ENCODE measurements around the gene MYL6B.

MYL6B gene

DNA sequence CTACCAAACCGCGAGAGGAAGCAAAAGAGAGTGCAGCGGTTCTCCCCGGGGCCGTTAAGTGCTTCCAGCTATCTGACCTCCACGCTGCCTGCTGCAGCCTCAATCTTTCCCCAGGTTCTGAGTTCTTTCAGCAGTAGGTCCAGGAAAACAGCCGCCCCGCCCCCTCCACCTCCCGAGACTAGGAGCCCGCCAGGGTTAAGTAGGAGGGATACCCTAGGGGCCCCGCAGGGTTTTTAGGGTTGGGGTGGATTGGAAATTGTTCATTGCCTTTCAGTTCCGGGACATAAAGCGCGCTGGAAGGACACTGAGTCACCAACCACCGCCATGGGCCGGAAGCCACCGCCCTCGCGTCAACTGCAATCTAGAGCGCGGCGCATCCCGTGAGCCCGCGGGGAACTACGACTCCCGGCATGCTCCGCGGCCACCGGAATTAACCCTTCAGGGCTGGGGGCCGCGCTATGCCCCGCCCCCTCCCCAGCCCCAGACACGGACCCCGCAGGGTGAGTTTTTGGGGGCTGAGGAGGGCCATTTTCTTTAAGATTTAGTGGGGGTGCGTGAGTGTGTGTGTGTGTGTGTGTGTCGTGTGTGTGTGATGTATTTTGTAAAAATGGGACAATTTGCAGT is at the start of gene MYL6B:
TSS of gene MYL6B (plus strand) at position 456 of the 624 bp plus-strand sequence. CDS start 1,332 bp downstream, outside the sequence.
- no peak for TF ChIP-seq ZFX (IDR thresholded peaks at IDR 0.05; ENCODE audit: borderline replicate concordance)
- TF ChIP-seq, protein P1, sequence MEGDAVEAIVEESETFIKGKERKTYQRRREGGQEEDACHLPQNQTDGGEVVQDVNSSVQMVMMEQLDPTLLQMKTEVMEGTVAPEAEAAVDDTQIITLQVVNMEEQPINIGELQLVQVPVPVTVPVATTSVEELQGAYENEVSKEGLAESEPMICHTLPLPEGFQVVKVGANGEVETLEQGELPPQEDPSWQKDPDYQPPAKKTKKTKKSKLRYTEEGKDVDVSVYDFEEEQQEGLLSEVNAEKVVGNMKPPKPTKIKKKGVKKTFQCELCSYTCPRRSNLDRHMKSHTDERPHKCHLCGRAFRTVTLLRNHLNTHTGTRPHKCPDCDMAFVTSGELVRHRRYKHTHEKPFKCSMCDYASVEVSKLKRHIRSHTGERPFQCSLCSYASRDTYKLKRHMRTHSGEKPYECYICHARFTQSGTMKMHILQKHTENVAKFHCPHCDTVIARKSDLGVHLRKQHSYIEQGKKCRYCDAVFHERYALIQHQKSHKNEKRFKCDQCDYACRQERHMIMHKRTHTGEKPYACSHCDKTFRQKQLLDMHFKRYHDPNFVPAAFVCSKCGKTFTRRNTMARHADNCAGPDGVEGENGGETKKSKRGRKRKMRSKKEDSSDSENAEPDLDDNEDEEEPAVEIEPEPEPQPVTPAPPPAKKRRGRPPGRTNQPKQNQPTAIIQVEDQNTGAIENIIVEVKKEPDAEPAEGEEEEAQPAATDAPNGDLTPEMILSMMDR (IDR thresholded peaks at IDR 0.05): no peak
- H3K27ac ChIP-seq: peak within 1 kb of the TSS; percentile 99

DNA sequence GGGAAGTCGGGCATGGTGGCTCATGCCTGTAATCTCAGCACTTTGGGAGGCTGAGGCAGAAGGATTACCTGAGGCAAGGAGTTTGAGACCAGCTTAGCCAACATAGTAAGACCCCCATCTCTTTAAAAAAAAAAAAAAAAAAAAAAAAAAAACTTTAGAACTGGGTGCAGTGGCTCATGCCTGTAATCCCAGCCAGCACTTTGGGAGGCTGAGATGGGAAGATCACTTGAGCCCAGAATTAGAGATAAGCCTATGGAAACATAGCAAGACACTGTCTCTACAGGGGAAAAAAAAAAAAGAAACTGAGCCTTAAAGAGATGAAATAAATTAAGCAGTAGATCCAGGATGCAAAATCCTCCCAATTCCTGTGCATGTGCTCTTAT is 49.7 kb upstream of the MYL6B start:
- H3K27ac ChIP-seq: peak overlapping the region; percentile 92
- TF ChIP-seq, protein P1 (IDR thresholded peaks at IDR 0.05): no peak
- no peak for TF ChIP-seq ZFX (IDR thresholded peaks at IDR 0.05; ENCODE audit: borderline replicate concordance)

DNA sequence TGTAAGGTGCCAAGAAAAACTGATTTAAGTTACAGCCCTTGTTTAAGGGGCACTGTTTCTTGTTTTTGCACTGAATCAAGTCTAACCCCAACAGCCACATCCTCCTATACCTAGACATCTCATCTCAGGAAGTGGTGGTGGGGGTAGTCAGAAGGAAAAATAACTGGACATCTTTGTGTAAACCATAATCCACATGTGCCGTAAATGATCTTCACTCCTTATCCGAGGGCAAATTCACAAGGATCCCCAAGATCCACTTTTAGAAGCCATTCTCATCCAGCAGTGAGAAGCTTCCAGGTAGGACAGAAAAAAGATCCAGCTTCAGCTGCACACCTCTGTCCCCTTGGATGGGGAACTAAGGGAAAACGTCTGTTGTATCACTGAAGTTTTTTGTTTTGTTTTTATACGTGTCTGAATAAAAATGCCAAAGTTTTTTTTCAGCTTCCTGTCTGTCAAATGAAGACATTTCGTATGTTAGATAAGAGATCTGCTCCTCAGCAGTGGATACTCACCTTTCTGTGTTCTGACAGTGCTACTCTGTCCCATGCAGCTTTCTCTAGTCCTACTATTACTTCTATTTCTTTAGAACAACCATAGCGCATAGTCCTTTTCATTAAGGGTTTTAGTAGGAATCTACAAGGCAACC is 49.2 kb upstream of the MYL6B start:
- TF ChIP-seq, protein P1 (IDR thresholded peaks at IDR 0.05): no peak
- TF ChIP-seq ZFX (IDR thresholded peaks at IDR 0.05; ENCODE audit: borderline replicate concordance): no peak
- H3K27ac ChIP-seq: peak overlapping the region; percentile 92

DNA sequence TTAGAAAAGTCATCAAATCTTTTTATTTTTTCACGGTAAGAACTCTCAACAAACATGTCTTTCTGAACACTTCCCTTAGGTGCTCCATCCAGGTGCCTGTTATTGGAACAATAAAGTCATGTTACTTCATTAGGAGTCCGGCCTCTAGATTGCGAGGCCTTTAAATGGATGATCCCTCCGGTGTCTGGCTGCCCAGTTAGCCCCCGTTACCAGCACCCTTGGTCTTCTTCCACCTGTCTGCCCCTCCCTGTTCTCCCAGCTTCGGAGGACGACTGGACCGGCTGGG is 48.6 kb upstream of the MYL6B start:
- H3K27ac ChIP-seq: peak overlapping the region; percentile 92
- TF ChIP-seq, protein P1 (IDR thresholded peaks at IDR 0.05): no peak
- TF ChIP-seq ZFX (IDR thresholded peaks at IDR 0.05; ENCODE audit: borderline replicate concordance): no peak

DNA sequence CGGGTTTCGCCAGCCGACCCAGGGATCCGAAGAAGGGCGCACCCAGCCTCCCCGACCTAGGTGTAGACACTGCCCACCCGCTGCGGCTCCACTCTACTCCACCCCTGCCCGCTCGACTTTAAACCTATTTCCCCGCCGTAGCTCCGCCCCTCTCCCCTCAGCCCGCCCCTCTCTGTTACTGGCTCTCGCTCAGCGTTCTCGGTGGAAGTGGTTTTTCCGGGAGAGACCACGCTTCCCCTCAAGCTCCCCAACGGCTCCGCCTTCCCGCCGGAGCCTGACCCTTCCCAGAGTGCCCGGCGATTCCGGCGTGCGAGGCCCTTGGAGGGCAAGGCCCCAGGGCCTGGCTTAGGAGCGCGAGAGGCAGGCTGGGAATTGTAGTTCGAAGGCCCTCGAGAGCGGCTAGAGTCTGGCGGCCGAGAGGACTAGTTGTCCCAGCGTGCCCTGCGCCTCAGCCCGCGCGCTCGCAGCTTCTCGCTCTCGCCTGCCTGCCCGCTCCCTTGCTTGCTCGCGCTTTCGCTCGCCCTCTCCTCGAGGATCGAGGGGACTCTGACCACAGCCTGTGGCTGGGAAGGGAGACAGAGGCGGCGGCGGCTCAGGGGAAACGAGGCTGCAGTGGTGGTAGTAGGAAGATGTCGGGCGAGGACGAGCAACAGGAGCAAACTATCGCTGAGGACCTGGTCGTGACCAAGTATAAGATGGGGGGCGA is 48.1 kb upstream of the MYL6B start, which contains the start of gene PA2G4:
TSS of gene PA2G4 (plus strand) at position 451 of the 706 bp plus-strand sequence. CDS start at position 630, 179 bp downstream.
- peak within 1 kb of the TSS; percentile 92 for H3K27ac ChIP-seq

DNA sequence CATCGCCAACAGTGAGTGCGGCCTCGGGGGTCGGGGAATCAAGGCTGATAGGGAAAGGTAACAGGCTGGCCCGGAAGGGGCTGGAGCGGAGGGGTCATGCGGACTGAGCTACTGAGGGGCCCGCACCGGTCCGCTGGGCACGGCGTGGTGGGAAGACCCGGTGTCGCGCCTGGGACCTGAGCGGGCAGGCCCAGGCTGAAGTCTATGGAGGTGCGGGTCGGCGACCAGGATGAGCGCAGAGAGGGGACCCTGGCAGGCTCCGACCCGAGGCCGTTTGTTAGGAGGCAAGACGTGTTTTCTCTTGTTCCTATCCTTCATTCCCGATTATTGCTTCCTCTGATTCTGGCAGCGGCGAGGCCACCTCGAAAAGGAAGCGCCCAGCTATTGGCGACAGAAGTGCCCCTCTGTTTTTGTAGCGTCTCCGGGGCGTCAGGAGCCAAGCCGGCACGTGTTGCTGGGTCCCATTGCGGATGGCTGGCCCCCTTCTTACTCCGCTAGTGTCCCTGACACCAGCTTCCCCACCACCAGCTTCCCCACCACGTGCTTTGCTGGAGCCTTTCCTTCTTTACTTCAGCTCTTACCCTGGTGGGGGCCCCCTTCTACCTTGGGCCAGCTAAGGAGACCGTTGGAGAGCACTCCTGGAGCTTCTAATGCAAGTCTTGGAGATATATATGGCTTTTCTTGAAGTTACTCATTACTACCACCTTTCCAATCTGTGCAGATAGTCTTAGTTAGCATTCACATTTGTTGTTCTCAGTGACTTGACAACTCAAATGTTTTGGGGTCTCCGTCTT is 47.4 kb upstream of the MYL6B start:
- no peak for TF ChIP-seq ZFX (IDR thresholded peaks at IDR 0.05; ENCODE audit: borderline replicate concordance)
- TF ChIP-seq, protein P1 (IDR thresholded peaks at IDR 0.05): peak; percentile 25; the same call in 1 of the 2 replicates
- peak overlapping the region; percentile 92 for H3K27ac ChIP-seq

More for the DNA sequence above, 48.1 kb upstream of the MYL6B start, which contains the start of gene PA2G4:
- TF ChIP-seq, protein P1 (IDR thresholded peaks at IDR 0.05): no peak
- no peak for TF ChIP-seq ZFX (IDR thresholded peaks at IDR 0.05; ENCODE audit: borderline replicate concordance)

Data from 22Rv1 (cell line).